B cell (primary cell): ENCODE results near the gene MAIP1. TPM values are rescaled to one million over a fixed set of nuclear protein-coding genes. Genes with fewer than 3 reads are reported as not detected.

ENCODE experiments used
- ATAC-seq: fragments of 200-7000 bp; cut with Tn5 transposase; one replicate; pipeline ENCODE4 v1.10.0; 2021; ENCODE audit warnings: low read depth, mild to moderate bottlenecking, moderate number of reproducible peaks, moderate library complexity
- CTCF ChIA-PET: fragments of 350-600 bp; sonication (Branson Sonifier 250); formaldehyde crosslinking; loops from one replicate; lab custom pipeline; 2021; ENCODE audit warnings: antibody characterized with exemption, inconsistent platforms; lab: Charles Lee
- POLR2A ChIA-PET: fragments of 350-600 bp; sonication (Branson Sonifier 250); formaldehyde crosslinking; loops from one replicate; lab custom pipeline; 2021; ENCODE audit warnings: antibody characterized with exemption; lab: Charles Lee
- DNase-seq: peaks from one replicate; pipeline ENCODE4 v3.0.0; 2013
- H2AFZ ChIP-seq: 2 replicates; pipeline ENCODE4 v1.6.1; 2012; ENCODE audit warnings: mild to moderate bottlenecking, low read depth, low read length; ENCODE audit not compliant: insufficient read depth, poor library complexity, severe bottlenecking
- H3K27ac ChIP-seq, 2 donors: 1 replicate in 1 of 2; 2 replicates in 1 of 2; pipeline ENCODE4 v1.5.1; 2012 to 2013; ENCODE audit warnings: low read length in 2 of 2, mild to moderate bottlenecking in 2 of 2, moderate library complexity in 1 of 2
- H3K27me3 ChIP-seq, 4 experiments: fragments of 200-600 bp in 1 of 4; sonication (generic) in 1 of 4; replicated peaks in 1 of 4; 1 replicate in 2 of 4; 2 replicates in 2 of 4; pipeline versions ENCODE4 v1.6.1 to v1.7.0; 2013 to 2016; ENCODE audit warnings: low read length in 3 of 4, mild to moderate bottlenecking in 2 of 4, mixed read lengths in 1 of 4, moderate library complexity in 1 of 4; ENCODE audit not compliant: insufficient read depth in 4 of 4, control insufficient read depth in 3 of 4; ENCODE audit errors: control extremely low read depth in 1 of 4
- H3K36me3 ChIP-seq, 2 experiments: replicated peaks in 1 of 2; 1 replicate in 1 of 2; 2 replicates in 1 of 2; pipeline versions ENCODE4 v1.6.1 to v1.7.1; 2013; ENCODE audit warnings: low read length in 1 of 2; ENCODE audit not compliant: insufficient read depth in 2 of 2, control insufficient read depth in 1 of 2; ENCODE audit errors: control extremely low read depth in 1 of 2, extremely low read depth in 1 of 2
- H3K4me1 ChIP-seq, 2 donors: fragments of 200-600 bp in 1 of 2; sonication (generic) in 1 of 2; 1 replicate in 1 of 2; 2 replicates in 1 of 2; pipeline versions ENCODE4 v1.5.1 to v1.6.1; 2013 to 2017; ENCODE audit warnings: low read length in 2 of 2; ENCODE audit not compliant: control insufficient read depth in 2 of 2, insufficient read depth in 2 of 2
- H3K4me2 ChIP-seq: replicated peaks from 2 replicates; pipeline ENCODE3; 2012; ENCODE audit warnings: mild to moderate bottlenecking, low read depth, low read length; ENCODE audit not compliant: poor library complexity, severe bottlenecking
- H3K4me3 ChIP-seq, 5 experiments: fragments of 200-600 bp in 1 of 5; sonication (generic) in 1 of 5; 1 replicate in 3 of 5; 2 replicates in 2 of 5; pipeline versions ENCODE4 v1.5.1 to v1.7.0; 2011 to 2016; ENCODE audit warnings: low read length in 4 of 5, mild to moderate bottlenecking in 4 of 5, low read depth in 2 of 5, control low read depth in 1 of 5, moderate library complexity in 1 of 5; ENCODE audit not compliant: insufficient read depth in 1 of 5; ENCODE audit errors: control extremely low read depth in 1 of 5, extremely low read depth in 1 of 5
- H3K79me2 ChIP-seq: fragments of 200-600 bp; sonication (generic); one replicate; pipeline ENCODE4 v1.6.0; 2016; ENCODE audit warnings: low read length; ENCODE audit not compliant: control insufficient read depth, insufficient read depth
- H3K9ac ChIP-seq: fragments of 200-600 bp; sonication (generic); 2 replicates; pipeline ENCODE4 v1.6.1; 2017; ENCODE audit warnings: mild to moderate bottlenecking, low read length, moderate library complexity
- H3K9me3 ChIP-seq, 3 donors: one replicate each; pipeline versions ENCODE4 v1.6.1 to v1.7.1; 2013; ENCODE audit warnings: low read length in 2 of 3; ENCODE audit not compliant: control insufficient read depth in 2 of 3, insufficient read depth in 1 of 3; ENCODE audit errors: control extremely low read depth in 1 of 3
- H4K20me1 ChIP-seq: 2 replicates; pipeline ENCODE4 v1.6.0; 2012; ENCODE audit warnings: mild to moderate bottlenecking, low read length; ENCODE audit not compliant: insufficient read depth, control insufficient read depth, poor library complexity, severe bottlenecking
- H3K27ac Mint-ChIP-seq: one replicate; pipeline ENCODE4 v1.8.0; 2021; ENCODE audit warnings: mixed read lengths
- H3K27me3 Mint-ChIP-seq: one replicate; pipeline ENCODE4 v1.8.0; 2021; ENCODE audit warnings: mixed read lengths
- H3K4me1 Mint-ChIP-seq: one replicate; pipeline ENCODE4 v1.8.0; 2021; ENCODE audit warnings: mixed read lengths
- H3K4me3 Mint-ChIP-seq: one replicate; pipeline ENCODE4 v1.8.0; 2021; ENCODE audit warnings: mixed read lengths
- H3K9me3 Mint-ChIP-seq: one replicate; pipeline ENCODE4 v1.8.0; 2022; ENCODE audit warnings: mixed read lengths; ENCODE audit not compliant: insufficient read depth
- CTCF ChIP-seq: fragments of 200-600 bp; IDR thresholded peaks from one replicate; pipeline ENCODE4 v1.8.0; 2022; ENCODE audit warnings: antibody characterized with exemption, mild to moderate bottlenecking
- EZH2 ChIP-seq: IDR thresholded peaks from 2 replicates; pipeline ENCODE4 v1.6.1; 2012; ENCODE audit warnings: borderline replicate concordance, low read depth, mild to moderate bottlenecking, moderate library complexity, low read length; ENCODE audit not compliant: insufficient read depth, poor library complexity, severe bottlenecking
- WGBS: methylation state at CpG from one replicate; pipeline ENCODE4 v1.1.5; 2013; ENCODE audit warnings: missing lambda C conversion rate; ENCODE audit not compliant: insufficient coverage; 5-methylcytosine and 5-hydroxymethylcytosine counted together
- intact Hi-C: fragments of 100-400 bp; cut with micrococcal nuclease; formaldehyde crosslinking; loops from one replicate; pipeline ENCODE4 v1.10.0; 2022
- polyA plus RNA-seq: library from polyadenylated mRNA; depleted of rRNA; stranded (reverse); fragments of >200 nt; gene quantifications from 2 replicates; pipeline ENCODE4 v1.2.3, GENCODE V29; 2012
- total RNA-seq, 2 donors: library from RNA; stranded (reverse); fragments of 120-200 nt in 1 of 2; gene quantifications; 1 replicate in 1 of 2; 2 replicates in 1 of 2; pipeline versions ENCODE4 v1.2.3 to v1.2.4, GENCODE V29; 2013 to 2022

Gene MAIP1
- total and polyA plus RNA-seq, 2 donors (not counting 1 experiment from before 2014, with no cell fraction given): 14.4 to 15.8 TPM

GRCh38 chr2:199991691-199992090, 36.3 kb downstream of the MAIP1 start:
- no peak for DNase-seq
- no peaks in the 10 kb centered on the region for H4K20me1 ChIP-seq
- Mint-ChIP-seq H3K27me3 (peaks cover 4% of the 10 kb centered on the region), H3K27ac (no peak overlapping the region), H3K9me3 (no peaks in the 10 kb centered on the region), H3K4me3 (no peak overlapping the region), H3K4me1 (no peaks in the 10 kb centered on the region)
- CTCF ChIA-PET: interaction anchor here (0.7 kb wide), 1 partner anchor 703 kb away, joined by 3 read pairs; no protein-coding TSS in a partner anchor
- H3K9ac ChIP-seq: no peak overlapping the region
- TF ChIP-seq CTCF (no peak), EZH2 (no peak)
- no peaks in the 10 kb centered on the region for H3K36me3 ChIP-seq
- no peak for ATAC-seq
- no peak overlapping the region for H3K27ac ChIP-seq
- POLR2A ChIA-PET: no interaction called here
- H3K79me2 ChIP-seq: no peaks in the 10 kb centered on the region
- no peak overlapping the region for H3K4me2 ChIP-seq
- intact Hi-C loops: no loop called here
- no peaks in the 10 kb centered on the region for H3K4me1 ChIP-seq
- H3K4me3 ChIP-seq: no peak overlapping the region
- no peak overlapping the region for H2AFZ ChIP-seq
- H3K27me3 ChIP-seq: peaks cover 0 to 2% (median under 1%) of the 10 kb centered on the region in 4 experiments
- no peaks in the 10 kb centered on the region for H3K9me3 ChIP-seq
- WGBS: no CpG with 5 or more reads among the region's 2 CpGs

GRCh38 chr2:199992296-199992695, 36.9 kb downstream of the MAIP1 start:
- H3K27me3 Mint-ChIP-seq: peaks cover 4% of the 10 kb centered on the region
- no peak overlapping the region for H3K4me3 ChIP-seq
- ChIA-PET CTCF (no interaction called here), POLR2A (no interaction called here)
- H3K27ac Mint-ChIP-seq: no peak overlapping the region
- no peak for ATAC-seq
- H4K20me1 ChIP-seq: no peaks in the 10 kb centered on the region
- H3K4me1 ChIP-seq: no peaks in the 10 kb centered on the region
- H3K9me3 ChIP-seq: no peaks in the 10 kb centered on the region
- TF ChIP-seq EZH2 (no peak), CTCF (no peak)
- no peak overlapping the region for H3K4me2 ChIP-seq
- H3K27me3 ChIP-seq: peaks cover 0 to 2% (median under 1%) of the 10 kb centered on the region in 4 experiments
- WGBS: 83% methylated on average over 2 of the region's 3 CpGs
- H3K9me3 Mint-ChIP-seq: no peaks in the 10 kb centered on the region
- H3K9ac ChIP-seq: no peak overlapping the region
- H3K27ac ChIP-seq: no peak overlapping the region
- H3K36me3 ChIP-seq: no peaks in the 10 kb centered on the region
- H3K79me2 ChIP-seq: no peaks in the 10 kb centered on the region
- no peaks in the 10 kb centered on the region for H3K4me1 Mint-ChIP-seq
- no peak overlapping the region for H2AFZ ChIP-seq
- no peak for DNase-seq
- no peak overlapping the region for H3K4me3 Mint-ChIP-seq
- intact Hi-C loops: no loop called here
